CD4-positive, alpha-beta T cell (primary cell): ENCODE data around the gene PTPRK. TPM values are rescaled to one million over a fixed set of nuclear protein-coding genes. Genes with fewer than 3 reads are reported as not detected.

Experiments used
- ATAC-seq: fragments of 200-7000 bp; cut with Tn5 transposase; one replicate; pipeline ENCODE4 v1.10.0; 2022; ENCODE audit warnings: mild to moderate bottlenecking; ENCODE audit not compliant: poor library complexity
- CTCF ChIA-PET: fragments of 350-600 bp; sonication (Branson Sonifier 250); formaldehyde crosslinking; loops from one replicate; lab custom pipeline; 2021; ENCODE audit warnings: antibody characterized with exemption, inconsistent platforms; lab: Charles Lee
- POLR2A ChIA-PET: fragments of 350-600 bp; sonication (Branson Sonifier 250); formaldehyde crosslinking; loops from one replicate; lab custom pipeline; 2021; ENCODE audit warnings: antibody characterized with exemption, inconsistent platforms; lab: Charles Lee
- DNase-seq, 14 experiments: peaks; one replicate each; pipeline ENCODE4 v3.0.0-alpha.2; 2013 to 2020; ENCODE audit warnings: mixed read lengths in 2 of 14
- H3K27ac ChIP-seq, 2 donors: one replicate each; pipeline versions ENCODE4 v1.5.1 to v1.7.0; 2013; ENCODE audit warnings: low read length in 2 of 2, low read depth in 1 of 2, mild to moderate bottlenecking in 1 of 2
- H3K27me3 ChIP-seq, 2 experiments: 1 replicate in 1 of 2; 2 replicates in 1 of 2; pipeline versions ENCODE4 v1.6.1 to v1.7.0; 2013; ENCODE audit warnings: low read length in 2 of 2, control low read depth in 1 of 2, mild to moderate bottlenecking in 1 of 2, moderate library complexity in 1 of 2; ENCODE audit not compliant: insufficient read depth in 2 of 2, control insufficient read depth in 1 of 2
- H3K36me3 ChIP-seq: one replicate; pipeline ENCODE4 v1.6.1; 2013; ENCODE audit warnings: low read length, control low read depth; ENCODE audit not compliant: insufficient read depth
- H3K4me1 ChIP-seq: one replicate; pipeline ENCODE4 v1.6.1; 2013; ENCODE audit warnings: low read length, control low read depth; ENCODE audit not compliant: insufficient read depth
- H3K4me3 ChIP-seq: one replicate; pipeline ENCODE4 v1.5.1; 2013; ENCODE audit warnings: mild to moderate bottlenecking, low read length, moderate library complexity
- H3K9me3 ChIP-seq, 2 experiments: 1 replicate in 1 of 2; 2 replicates in 1 of 2; pipeline versions ENCODE4 v1.6.1 to v1.7.0; 2013; ENCODE audit warnings: low read length in 2 of 2, mild to moderate bottlenecking in 2 of 2, control low read depth in 1 of 2, moderate library complexity in 1 of 2; ENCODE audit not compliant: control insufficient read depth in 1 of 2, insufficient read depth in 1 of 2
- H3K27ac Mint-ChIP-seq: one replicate; pipeline ENCODE4 v1.8.0; 2020; ENCODE audit warnings: mixed read lengths
- H3K27me3 Mint-ChIP-seq: one replicate; pipeline ENCODE4 v1.8.0; 2021; ENCODE audit warnings: mixed read lengths
- H3K36me3 Mint-ChIP-seq: one replicate; pipeline ENCODE4 v1.8.0; 2021; ENCODE audit warnings: low read depth, mixed read lengths
- H3K4me1 Mint-ChIP-seq: one replicate; pipeline ENCODE4 v1.8.0; 2021; ENCODE audit warnings: low read depth, mixed read lengths
- H3K4me3 Mint-ChIP-seq: one replicate; pipeline ENCODE4 v1.8.0; 2020; ENCODE audit warnings: mild to moderate bottlenecking, mixed read lengths
- H3K9me3 Mint-ChIP-seq: one replicate; pipeline ENCODE4 v1.8.0; 2020; ENCODE audit warnings: mixed read lengths
- intact Hi-C, 2 experiments: fragments of 100-400 bp; cut with DNase I in 1 of 2; cut with micrococcal nuclease in 1 of 2; formaldehyde crosslinking; loops; one replicate each; pipeline versions ENCODE4 v1.15.1 to v1.9.0; 2023 to 2025; cut with DNase I, micrococcal nuclease
- total RNA-seq, 174 experiments: library from RNA in 2 of 174; stranded (reverse) in 2 of 174; gene quantifications; one replicate each; pipeline ENCODE4 v1.2.3 and lab custom pipeline; 2021 to 2026
- TF ChIP-seq, protein P1 (sequence below): fragments of 200-600 bp; IDR thresholded peaks from one replicate; pipeline ENCODE4 v1.8.0; 2022; ENCODE audit warnings: antibody characterized with exemption, mild to moderate bottlenecking

The PTPRK gene
- total RNA-seq, 2 experiments from 2014 or later, result 8.4 to 10.3 TPM

DNA sequence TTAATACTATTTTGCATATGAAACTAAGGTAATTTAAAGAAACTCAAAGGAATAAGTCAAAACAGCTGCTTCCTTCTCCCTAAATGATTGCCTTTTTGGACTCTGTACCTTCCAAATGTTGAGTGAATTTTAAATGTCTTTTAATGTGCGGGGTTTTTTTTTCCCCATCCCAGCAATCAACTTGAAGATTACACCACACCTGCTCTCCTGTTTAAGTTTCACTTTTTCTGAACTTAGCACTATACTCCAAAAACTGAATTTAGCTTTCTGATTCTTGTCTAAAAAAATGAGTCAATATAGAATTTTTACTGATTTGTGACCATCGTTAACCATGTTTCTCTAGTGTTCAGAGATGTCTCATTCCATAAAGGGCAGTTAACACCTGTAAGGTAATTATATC lies 398.8 kb downstream of the PTPRK start:
- no peak overlapping the region for H3K4me3 Mint-ChIP-seq
- DNase-seq, result no peak
- no peak overlapping the region for H3K4me3 ChIP-seq
- H3K27me3 ChIP-seq, result no peaks in the 10 kb centered on the region
- ChIA-PET CTCF (no interaction called here), POLR2A (no interaction called here)
- no peaks in the 10 kb centered on the region for H3K27me3 Mint-ChIP-seq
- intact Hi-C loops, result no loop called here
- TF ChIP-seq, protein P1, sequence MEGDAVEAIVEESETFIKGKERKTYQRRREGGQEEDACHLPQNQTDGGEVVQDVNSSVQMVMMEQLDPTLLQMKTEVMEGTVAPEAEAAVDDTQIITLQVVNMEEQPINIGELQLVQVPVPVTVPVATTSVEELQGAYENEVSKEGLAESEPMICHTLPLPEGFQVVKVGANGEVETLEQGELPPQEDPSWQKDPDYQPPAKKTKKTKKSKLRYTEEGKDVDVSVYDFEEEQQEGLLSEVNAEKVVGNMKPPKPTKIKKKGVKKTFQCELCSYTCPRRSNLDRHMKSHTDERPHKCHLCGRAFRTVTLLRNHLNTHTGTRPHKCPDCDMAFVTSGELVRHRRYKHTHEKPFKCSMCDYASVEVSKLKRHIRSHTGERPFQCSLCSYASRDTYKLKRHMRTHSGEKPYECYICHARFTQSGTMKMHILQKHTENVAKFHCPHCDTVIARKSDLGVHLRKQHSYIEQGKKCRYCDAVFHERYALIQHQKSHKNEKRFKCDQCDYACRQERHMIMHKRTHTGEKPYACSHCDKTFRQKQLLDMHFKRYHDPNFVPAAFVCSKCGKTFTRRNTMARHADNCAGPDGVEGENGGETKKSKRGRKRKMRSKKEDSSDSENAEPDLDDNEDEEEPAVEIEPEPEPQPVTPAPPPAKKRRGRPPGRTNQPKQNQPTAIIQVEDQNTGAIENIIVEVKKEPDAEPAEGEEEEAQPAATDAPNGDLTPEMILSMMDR, result no peak
- no peaks in the 10 kb centered on the region for H3K36me3 Mint-ChIP-seq
- H3K4me1 Mint-ChIP-seq, result peaks cover 8% of the 10 kb centered on the region
- no peaks in the 10 kb centered on the region for H3K36me3 ChIP-seq
- H3K4me1 ChIP-seq, result no peaks in the 10 kb centered on the region
- H3K9me3 Mint-ChIP-seq, result no peaks in the 10 kb centered on the region
- H3K9me3 ChIP-seq, result no peaks in the 10 kb centered on the region
- no peak for ATAC-seq
- no peak overlapping the region for H3K27ac Mint-ChIP-seq
- H3K27ac ChIP-seq, result no peak overlapping the region

DNA sequence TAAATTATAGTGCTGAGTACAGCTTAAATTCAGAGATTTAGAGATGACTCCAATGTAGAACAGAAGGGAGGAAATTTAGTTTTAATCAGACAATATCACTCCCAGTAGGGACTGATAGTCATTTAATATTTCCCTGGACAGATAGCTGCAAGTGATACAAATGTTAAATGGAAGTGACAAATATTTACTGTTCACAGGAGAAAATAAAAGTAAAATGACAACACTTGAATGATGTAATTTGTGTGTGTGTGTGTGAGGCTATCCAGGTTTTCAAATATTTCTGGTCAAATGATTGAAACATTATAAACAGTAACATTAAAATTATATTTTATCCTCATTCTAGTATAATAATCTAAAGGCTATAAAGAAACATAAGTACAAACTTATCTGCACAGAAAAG lies 399.2 kb downstream of the PTPRK start:
- Mint-ChIP-seq H3K4me3 (no peak overlapping the region), H3K27me3 (no peaks in the 10 kb centered on the region), H3K9me3 (no peaks in the 10 kb centered on the region), H3K27ac (no peak overlapping the region), H3K36me3 (no peaks in the 10 kb centered on the region), H3K4me1 (peaks cover 8% of the 10 kb centered on the region)
- TF ChIP-seq, protein P1, result no peak
- Histone ChIP-seq H3K4me1 (no peaks in the 10 kb centered on the region), H3K4me3 (no peak overlapping the region), H3K27ac (no peak overlapping the region), H3K27me3 (no peaks in the 10 kb centered on the region), H3K9me3 (no peaks in the 10 kb centered on the region), H3K36me3 (no peaks in the 10 kb centered on the region)
- DNase-seq (no peak), ATAC-seq (no peak)
- ChIA-PET POLR2A (no interaction called here), CTCF (no interaction called here)
- intact Hi-C loops, result no loop called here

DNA sequence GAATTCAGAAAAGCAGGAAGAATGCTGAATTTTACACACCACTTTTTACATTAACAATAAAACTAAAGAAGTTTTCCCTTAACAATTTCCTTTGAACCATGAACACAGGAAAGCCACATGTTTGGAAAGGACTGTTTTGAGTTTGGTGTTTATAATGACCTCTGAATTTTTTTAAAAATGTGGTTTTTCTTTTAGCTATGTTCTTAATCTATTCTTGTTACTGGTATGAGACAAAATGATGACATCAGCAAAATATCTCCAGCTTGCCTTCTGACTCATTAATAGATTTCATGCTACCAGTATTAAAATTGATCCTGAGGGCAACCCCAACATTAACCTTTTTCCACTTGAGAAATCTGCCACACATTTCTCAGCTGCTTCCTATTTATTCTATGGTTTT lies 402.0 kb downstream of the PTPRK start:
- no peak overlapping the region for H3K27ac ChIP-seq
- H3K9me3 ChIP-seq, result peaks cover 0 to 5% of the 10 kb centered on the region in 2 experiments
- no peak overlapping the region for H3K4me3 Mint-ChIP-seq
- no peaks in the 10 kb centered on the region for H3K36me3 ChIP-seq
- no peaks in the 10 kb centered on the region for H3K27me3 Mint-ChIP-seq
- H3K4me1 ChIP-seq, result no peaks in the 10 kb centered on the region
- POLR2A ChIA-PET, result interaction anchor here (1.1 kb wide), 1 partner anchor 10 kb away, joined by 5 read pairs; no protein-coding TSS in a partner anchor
- no peak overlapping the region for H3K4me3 ChIP-seq
- peaks cover 8% of the 10 kb centered on the region for H3K4me1 Mint-ChIP-seq
- H3K9me3 Mint-ChIP-seq, result no peaks in the 10 kb centered on the region
- ATAC-seq, result no peak
- TF ChIP-seq, protein P1, result no peak
- H3K36me3 Mint-ChIP-seq, result no peaks in the 10 kb centered on the region
- intact Hi-C loops, result no loop called here
- no peak overlapping the region for H3K27ac Mint-ChIP-seq
- no peak for DNase-seq
- no peaks in the 10 kb centered on the region for H3K27me3 ChIP-seq
- CTCF ChIA-PET, result interaction anchor here (0.8 kb wide), 1 partner anchor 263 kb away, joined by 3 read pairs; no protein-coding TSS in a partner anchor
